Omental fat pad (tissue), 4 donors: Measurements from ENCODE around the gene CREB3L2. TPM values are rescaled to one million over a fixed set of nuclear protein-coding genes. Genes with fewer than 3 reads are reported as not detected.

Source experiments
- ATAC-seq: fragments of 150-250 bp; one replicate; pipeline ENCODE4 v1.9.1; 2016; ENCODE audit warnings: mild to moderate bottlenecking, moderate library complexity; ENCODE audit not compliant: low FRiP score
- DNase-seq: peaks from one replicate; pipeline ENCODE4 v3.0.0-alpha.2; 2019; ENCODE audit warnings: low spot score
- total RNA-seq, 4 donors: library from RNA; depleted of rRNA; stranded (reverse); fragments of >200 nt; gene quantifications; one replicate each; pipeline ENCODE4 v1.1.0, GENCODE V29; 2016
- TF ChIP-seq, protein P1 (sequence below), 3 donors: fragments of 450-650 bp; IDR thresholded peaks; one replicate each; pipeline ENCODE4 v1.5.1; 2016 to 2017; ENCODE audit warnings: antibody characterized with exemption in 3 of 3, mild to moderate bottlenecking in 3 of 3, moderate library complexity in 2 of 3

The CREB3L2 gene
- total RNA-seq, 4 donors from 2014 or later, result 35.6 to 50.4 (median 42.8) TPM

DNA sequence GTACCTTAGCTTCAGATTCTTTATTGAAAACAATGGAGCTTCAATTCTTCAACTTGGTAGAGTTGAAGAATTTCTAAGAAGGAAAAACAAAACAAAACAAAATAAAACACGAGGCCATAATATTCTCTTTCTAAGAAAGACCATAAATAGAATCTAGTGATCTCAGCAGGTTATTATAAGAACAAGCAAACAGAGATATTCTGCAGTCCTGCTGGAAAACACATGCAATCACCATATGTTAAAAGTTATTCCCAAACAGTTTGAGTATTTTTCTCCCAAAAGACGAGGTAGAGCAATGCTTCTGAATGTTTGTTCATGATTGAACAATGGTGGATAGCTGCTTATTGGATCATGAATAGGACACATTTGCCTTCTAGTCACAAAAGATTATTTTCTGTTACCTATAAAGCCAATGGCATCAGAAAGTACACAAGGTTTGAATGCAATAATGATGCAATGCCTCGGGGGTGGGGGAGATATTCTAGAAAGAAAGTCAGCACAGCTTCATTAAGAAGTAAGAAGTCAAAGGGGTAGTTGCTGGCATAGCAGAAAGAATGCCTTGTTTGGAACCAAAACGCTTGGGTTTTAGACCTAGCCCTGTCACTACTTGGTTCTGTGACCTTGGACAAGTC is 59.3 kb downstream of the CREB3L2 start:
- TF ChIP-seq, protein P1, sequence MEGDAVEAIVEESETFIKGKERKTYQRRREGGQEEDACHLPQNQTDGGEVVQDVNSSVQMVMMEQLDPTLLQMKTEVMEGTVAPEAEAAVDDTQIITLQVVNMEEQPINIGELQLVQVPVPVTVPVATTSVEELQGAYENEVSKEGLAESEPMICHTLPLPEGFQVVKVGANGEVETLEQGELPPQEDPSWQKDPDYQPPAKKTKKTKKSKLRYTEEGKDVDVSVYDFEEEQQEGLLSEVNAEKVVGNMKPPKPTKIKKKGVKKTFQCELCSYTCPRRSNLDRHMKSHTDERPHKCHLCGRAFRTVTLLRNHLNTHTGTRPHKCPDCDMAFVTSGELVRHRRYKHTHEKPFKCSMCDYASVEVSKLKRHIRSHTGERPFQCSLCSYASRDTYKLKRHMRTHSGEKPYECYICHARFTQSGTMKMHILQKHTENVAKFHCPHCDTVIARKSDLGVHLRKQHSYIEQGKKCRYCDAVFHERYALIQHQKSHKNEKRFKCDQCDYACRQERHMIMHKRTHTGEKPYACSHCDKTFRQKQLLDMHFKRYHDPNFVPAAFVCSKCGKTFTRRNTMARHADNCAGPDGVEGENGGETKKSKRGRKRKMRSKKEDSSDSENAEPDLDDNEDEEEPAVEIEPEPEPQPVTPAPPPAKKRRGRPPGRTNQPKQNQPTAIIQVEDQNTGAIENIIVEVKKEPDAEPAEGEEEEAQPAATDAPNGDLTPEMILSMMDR (IDR thresholded peaks at IDR 0.05), result no peak
- no peak for DNase-seq
- ATAC-seq, result no peak

DNA sequence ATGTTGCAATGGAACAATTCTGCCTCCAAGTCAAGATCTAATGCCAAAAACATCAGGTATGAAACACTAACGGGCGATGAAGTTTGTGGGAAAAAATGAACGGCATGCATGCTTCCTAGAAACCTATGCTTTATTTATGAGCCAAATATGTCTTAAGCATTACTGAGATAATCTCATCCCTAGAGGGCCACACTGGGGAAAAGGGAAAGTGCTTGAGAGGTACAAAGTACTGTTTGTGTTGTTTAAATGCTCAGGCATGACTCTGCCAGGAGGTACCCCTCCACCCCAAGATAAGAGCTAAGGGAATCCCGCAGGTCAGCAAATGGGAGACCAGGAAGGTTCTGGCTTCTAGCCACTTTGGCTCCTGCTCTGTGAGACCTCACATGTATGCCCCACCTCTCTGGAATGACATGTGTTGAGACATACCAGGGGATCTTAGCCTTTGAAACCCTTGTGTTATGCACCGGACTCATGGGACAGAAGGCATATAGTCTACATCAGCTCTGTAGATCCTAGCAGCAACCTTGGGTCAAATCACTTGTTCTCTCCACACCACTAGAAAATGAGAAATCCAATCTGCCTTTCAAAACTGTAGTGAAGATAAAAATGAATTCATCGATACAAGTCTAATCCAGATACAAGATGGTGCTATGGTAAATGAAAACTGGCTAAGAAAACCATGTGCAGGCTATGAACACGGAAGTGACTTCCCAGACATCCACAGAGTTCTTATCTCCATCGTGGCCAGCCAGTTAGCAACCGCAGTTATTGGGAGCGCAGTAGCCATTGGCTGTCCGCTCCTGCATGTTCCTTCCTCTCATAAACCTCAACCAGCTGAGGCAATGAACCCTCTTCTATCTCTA is 61.0 kb downstream of the CREB3L2 start:
- TF ChIP-seq, protein P1 (IDR thresholded peaks at IDR 0.05), result no peak

DNA sequence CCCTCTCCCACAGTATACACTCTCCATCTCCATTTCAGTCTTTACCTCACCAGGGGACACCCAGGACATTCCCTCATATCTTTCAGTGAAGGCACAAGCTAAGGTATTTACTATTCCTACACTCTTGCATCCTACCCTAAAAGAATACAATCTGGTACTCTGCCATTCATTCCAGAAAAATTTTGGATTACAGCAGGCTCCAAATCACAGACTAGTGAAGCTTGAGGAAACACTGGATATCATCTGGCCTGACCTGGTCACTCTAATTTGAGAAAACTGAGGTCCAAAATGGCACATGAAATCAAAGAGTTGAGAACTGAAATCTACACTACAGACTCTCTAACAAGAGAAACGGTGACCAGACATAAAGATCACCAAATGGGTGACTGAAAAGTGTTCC is 61.7 kb downstream of the CREB3L2 start:
- TF ChIP-seq, protein P1 (IDR thresholded peaks at IDR 0.05), result no peak
- DNase-seq, result no peak
- no peak for ATAC-seq

More for the DNA sequence above, 61.0 kb downstream of the CREB3L2 start:
- DNase-seq, result no peak
- ATAC-seq, result peak; percentile 58

DNA sequence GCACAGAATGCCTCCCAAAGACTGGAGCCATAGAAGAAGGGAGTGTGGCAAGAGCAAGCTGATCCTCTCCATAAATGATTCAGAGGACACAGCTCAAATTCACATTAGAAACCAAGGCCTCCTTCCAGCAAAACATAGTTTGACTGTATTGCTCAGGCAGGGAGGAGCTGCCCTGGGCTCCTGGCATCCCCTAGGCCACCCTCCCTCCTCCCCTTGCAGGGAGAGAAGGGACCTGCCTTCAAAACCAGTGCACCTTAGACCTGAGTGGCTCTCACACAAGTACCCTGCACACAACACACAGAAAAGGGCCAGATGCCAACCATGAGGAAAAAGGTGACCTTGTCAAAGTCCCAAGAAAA is 64.7 kb downstream of the CREB3L2 start:
- TF ChIP-seq, protein P1 (IDR thresholded peaks at IDR 0.05), result no peak
- DNase-seq (no peak), ATAC-seq (peak; percentile 16)

DNA sequence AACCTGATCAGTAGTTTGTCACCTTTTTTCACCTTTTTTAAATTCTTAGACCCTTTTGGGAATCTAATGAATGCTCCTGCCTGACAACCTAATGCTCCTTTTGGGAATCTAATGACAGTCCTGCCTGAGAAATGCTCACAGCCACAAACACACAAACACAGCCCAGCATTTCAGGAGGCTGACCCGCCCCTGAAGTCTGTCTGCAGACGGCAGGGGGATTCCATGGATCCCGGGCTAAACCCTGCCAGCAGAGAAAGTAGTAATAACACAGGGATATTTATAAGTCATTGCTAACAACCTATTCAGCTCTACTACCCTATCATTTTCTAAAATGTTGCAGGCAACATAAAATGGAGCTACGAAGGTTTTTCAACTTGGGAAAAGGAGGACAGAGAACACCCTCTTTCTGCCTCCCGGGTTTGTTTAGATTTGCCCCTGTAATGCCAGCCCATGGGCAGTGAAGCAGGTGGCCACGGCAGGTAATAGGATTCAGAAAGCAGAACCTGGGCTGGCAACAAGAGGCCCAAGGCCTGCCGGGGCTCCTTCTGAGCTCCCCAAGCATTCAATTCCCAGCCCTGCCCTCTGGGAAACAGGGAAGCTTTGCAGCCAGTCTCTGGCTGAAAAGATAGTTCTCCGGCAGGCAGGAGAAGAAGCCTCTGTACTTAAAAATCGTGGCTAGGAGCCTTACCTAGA is 65.2 kb downstream of the CREB3L2 start:
- ATAC-seq, result no peak
- TF ChIP-seq, protein P1 (IDR thresholded peaks at IDR 0.05), result no peak
- no peak for DNase-seq

DNA sequence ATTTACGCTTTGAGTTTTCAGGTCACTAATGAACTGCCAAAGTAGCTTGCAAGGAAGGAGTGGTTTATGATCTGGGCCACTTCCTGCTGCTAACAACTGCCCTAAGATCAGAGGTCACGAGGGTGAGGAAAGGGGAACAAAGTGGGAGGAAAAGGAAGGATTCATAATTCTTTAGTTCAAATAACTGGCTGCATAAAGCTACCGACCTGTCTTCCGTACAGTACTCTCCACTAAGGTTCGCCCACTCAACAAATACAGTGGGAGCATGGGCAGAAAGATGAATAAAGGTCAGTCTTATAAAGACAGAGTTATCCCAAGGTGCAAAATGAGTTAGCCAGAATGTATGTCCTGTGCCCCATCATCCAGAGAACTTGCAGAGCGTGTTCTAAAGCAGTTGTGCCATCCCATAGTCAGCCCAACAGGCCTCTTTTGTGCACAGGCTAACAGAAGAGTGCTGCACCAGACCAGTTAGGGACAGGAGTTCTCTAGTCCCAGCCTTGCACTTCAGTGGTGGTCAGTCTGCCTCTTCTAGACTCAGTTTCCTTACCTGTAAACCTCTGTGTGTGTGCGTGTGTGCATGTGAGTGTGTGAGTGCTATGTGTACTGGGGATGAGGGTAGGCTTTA is 65.9 kb downstream of the CREB3L2 start:
- no peak for DNase-seq
- ATAC-seq, result no peak
- TF ChIP-seq, protein P1 (IDR thresholded peaks at IDR 0.05), result no peak
